Measurements from ENCODE around the gene KAZN. TPM values are rescaled to one million over a fixed set of nuclear protein-coding genes. Genes with fewer than 3 reads are reported as not detected.

KAZN gene
- total RNA-seq, 2 donors from 2014 or later: 1.1 to 2.2 TPM

GRCh38 chr1:14623090-14623489, 24.6 kb downstream of the KAZN start:
- no peak for ATAC-seq
- no peak overlapping the region for H3K27ac Mint-ChIP-seq
- H3K36me3 Mint-ChIP-seq: peaks cover 4 to 6% of the 10 kb centered on the region in 2 donors
- DNase-seq (ENCODE audit: low spot score in 2 of 2): no peak
- peaks cover 7 to 14% of the 10 kb centered on the region in 2 donors for H3K9me3 Mint-ChIP-seq

GRCh38 chr1:14624941-14625340, 26.5 kb downstream of the KAZN start:
- Mint-ChIP-seq H3K27ac (no peak overlapping the region), H3K36me3 (peaks cover 0 to 4% of the 10 kb centered on the region in 2 donors), H3K9me3 (peaks cover 3 to 7% of the 10 kb centered on the region in 2 donors)
- ATAC-seq (no peak), DNase-seq (ENCODE audit: low spot score in 2 of 2) (no peak)

- Mint-ChIP-seq H3K27ac (no peak overlapping the region), H3K9me3 (peaks cover 3 to 7% of the 10 kb centered on the region in 2 donors), H3K36me3 (peaks cover 0 to 4% of the 10 kb centered on the region in 2 donors)
- no peak for ATAC-seq
- no peak for DNase-seq (ENCODE audit: low spot score in 2 of 2)
These were observed 27.1 kb downstream of the KAZN start for GRCh38 chr1:14625572-14625971.

GRCh38 chr1:14625996-14626395, 27.5 kb downstream of the KAZN start:
- ATAC-seq: no peak
- Mint-ChIP-seq H3K36me3 (peaks cover 0 to 4% of the 10 kb centered on the region in 2 donors), H3K9me3 (peaks cover 3 to 7% of the 10 kb centered on the region in 2 donors), H3K27ac (no peak overlapping the region)
- no peak for DNase-seq (ENCODE audit: low spot score in 2 of 2)

DNA sequence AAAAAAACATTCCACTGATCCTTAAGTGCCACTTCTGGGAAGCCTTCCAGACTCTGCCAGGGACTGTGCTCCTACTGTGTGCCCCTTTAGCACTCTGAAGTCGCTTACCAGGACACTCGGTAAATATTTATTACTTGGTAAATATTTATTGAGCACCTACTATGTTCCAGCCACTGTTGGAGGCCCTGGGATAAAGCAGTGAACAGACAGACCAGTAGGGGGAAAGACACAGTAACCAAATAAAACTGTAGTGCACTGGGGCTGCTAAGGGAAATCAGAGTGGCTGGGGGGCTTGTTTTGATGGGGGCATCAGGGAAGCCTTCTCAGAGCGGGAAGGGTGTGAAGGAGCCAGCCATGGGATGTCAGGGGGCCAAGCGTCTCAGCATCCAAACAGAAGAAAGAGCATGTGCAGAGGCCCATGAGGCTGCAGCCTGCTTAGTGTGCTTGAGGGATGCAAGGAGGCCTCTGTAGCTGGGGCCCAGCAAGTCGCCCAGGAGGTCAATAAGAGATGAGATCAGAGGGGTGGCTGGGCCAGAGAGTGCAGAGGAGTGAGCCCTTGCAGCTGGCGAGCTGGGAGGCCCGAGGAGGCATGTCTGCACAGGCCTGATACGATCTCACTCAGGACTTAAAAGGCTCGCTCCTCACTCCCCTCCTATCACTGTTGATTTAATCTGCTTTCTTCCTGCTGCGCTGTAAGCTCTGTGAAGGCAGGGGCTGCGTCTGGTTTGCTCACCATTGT, 28.6 kb downstream of the KAZN start:
- Mint-ChIP-seq H3K9me3 (peaks cover 3% of the 10 kb centered on the region in 2 donors), H3K27ac (no peak overlapping the region), H3K36me3 (peaks cover 0 to 4% of the 10 kb centered on the region in 2 donors)
- ATAC-seq (no peak), DNase-seq (ENCODE audit: low spot score in 2 of 2) (no peak)

DNA sequence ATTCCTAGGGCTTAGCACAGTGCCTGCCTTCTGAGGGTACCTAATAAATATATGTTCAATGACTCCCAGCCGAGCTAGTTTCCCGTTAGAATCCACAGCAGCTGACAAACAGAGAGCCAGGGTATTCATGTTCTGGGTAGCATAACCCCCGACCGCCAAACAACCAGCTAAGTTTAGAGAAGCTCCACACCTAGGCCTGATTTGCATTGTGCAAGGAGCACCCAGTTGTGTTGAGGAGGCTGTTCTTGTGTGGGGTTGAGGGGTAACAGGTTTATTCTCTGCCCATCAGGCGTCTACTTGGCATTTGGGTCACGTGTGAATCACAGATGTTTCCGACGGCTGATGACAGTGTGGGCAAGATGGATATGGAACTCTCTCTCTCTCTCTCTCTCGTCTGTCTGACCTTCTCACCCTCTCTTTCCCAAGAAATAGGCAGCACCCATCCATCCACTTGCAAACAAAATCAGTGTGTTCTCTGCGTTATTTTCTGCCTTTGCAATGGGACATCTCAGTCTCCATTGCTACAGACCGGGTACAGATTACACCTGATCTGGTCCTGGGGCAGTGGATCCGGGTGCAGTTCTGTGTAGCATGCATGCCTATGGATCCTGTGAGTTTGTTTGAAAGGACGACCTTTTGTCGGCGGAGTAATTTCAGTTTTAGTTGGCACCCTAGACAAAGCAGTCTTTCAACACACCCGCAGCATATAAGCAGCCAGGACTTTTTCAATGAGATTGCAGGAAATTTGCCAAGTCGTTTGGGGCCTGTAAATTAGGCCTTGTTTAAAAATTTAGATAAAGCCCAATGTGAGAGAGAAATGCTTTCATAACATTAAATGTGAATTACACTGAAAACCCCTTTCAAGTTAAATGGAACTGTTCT, 29.4 kb downstream of the KAZN start:
- Mint-ChIP-seq H3K9me3 (peaks cover 3% of the 10 kb centered on the region in 2 donors), H3K36me3 (peaks cover 0 to 4% of the 10 kb centered on the region in 2 donors), H3K27ac (no peak overlapping the region)
- ATAC-seq (no peak), DNase-seq (ENCODE audit: low spot score in 2 of 2) (no peak)

- no peak overlapping the region for H3K27ac Mint-ChIP-seq
- H3K9me3 Mint-ChIP-seq: no peaks in the 10 kb centered on the region
- ATAC-seq (no peak), DNase-seq (ENCODE audit: low spot score in 2 of 2) (no peak)
- no peaks in the 10 kb centered on the region for H3K36me3 Mint-ChIP-seq
These were observed 31.0 kb downstream of the KAZN start for GRCh38 chr1:14629363-14630014.

DNA sequence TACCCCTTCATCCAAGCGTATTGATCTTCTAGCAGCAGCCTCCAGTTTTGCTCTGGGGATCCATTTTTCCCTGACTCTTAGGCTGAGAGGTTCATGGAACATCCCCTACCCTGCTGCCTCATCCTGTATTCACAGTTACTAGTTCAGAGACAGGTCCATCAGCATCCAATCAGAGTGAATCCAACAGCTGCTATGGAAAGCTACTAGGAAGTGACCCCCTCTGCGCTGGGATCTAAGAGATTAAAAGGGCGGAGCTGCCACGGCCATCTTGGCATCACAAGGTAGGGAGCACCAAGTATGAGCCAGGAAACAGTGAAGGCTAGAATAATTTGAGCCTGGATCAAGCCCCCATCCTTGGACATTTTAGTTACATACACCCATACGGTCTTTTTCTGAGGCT, 32.5 kb downstream of the KAZN start:
- DNase-seq (ENCODE audit: low spot score in 2 of 2) (no peak), ATAC-seq (no peak)
- no peaks in the 10 kb centered on the region for H3K36me3 Mint-ChIP-seq
- no peak overlapping the region for H3K27ac Mint-ChIP-seq
- H3K9me3 Mint-ChIP-seq: no peaks in the 10 kb centered on the region

DNA sequence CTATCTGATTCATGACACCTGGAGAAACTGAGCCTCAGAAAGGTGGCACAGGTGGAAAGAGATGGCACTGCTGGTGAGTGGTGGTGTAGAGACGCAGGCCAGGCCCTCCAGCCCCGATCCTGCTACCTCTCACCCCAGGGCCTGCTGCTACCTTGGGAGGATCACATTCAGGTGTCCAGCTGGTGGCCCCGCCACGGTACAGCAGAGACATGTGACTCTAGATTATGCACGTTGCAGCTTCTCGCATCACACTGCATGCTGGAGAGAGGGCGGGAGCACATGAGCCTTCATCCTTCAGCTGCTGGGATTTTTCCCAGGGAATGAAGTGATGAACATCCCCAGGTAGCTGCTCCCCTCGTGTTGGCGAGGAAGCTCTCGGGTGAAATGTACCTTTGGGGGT, 32.9 kb downstream of the KAZN start:
- DNase-seq (ENCODE audit: low spot score in 2 of 2) (no peak), ATAC-seq (no peak)
- Mint-ChIP-seq H3K27ac (no peak overlapping the region), H3K36me3 (no peaks in the 10 kb centered on the region), H3K9me3 (no peaks in the 10 kb centered on the region)

DNA sequence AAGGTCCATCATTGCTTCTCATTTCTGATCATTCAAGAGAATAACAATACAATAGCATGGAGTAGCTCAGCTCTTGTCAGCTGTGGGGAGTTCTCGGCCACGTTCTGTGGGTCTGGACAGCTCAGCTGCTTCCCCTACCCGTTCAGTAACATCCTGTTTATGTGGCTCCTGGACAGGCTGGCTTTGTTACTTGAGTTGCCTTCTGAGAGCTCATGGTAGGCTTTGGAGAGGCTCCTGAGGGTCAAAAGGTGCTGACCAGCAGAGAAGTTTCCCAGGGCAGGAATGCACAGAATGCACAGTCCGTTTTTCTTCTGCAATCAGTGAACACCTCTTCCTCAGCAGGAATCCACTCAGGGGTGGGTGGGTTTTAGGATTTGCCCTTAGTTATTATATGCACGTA, 36.0 kb downstream of the KAZN start:
- ATAC-seq (no peak), DNase-seq (ENCODE audit: low spot score in 2 of 2) (no peak)
- H3K27ac Mint-ChIP-seq: no peak overlapping the region
- H3K36me3 Mint-ChIP-seq: no peaks in the 10 kb centered on the region
- no peaks in the 10 kb centered on the region for H3K9me3 Mint-ChIP-seq

DNA sequence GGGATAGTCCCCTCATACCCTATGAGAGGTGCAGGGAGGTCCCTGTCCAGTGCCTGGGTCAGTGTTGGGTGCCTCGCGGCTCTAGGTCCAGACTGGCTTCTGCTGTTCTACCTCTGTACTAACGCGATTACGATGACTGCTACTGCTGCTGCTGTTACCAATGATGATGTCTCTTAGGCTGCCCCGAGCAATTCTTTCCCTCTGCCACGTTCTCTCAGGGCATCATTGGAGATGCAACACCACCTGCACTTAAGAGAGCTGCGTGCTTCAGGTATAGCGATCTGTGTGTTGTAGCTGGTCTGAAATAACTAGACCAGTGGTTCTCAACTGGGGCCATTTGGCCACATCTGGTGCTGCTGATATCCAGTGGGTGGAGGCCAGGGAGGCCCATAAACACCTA, 36.9 kb downstream of the KAZN start:
- ATAC-seq (no peak), DNase-seq (ENCODE audit: low spot score in 2 of 2) (no peak)
- no peaks in the 10 kb centered on the region for H3K36me3 Mint-ChIP-seq
- no peak overlapping the region for H3K27ac Mint-ChIP-seq
- H3K9me3 Mint-ChIP-seq: no peaks in the 10 kb centered on the region

GRCh38 chr1:14636897-14637632, 38.6 kb downstream of the KAZN start:
- H3K9me3 Mint-ChIP-seq: peaks cover 0 to 7% of the 10 kb centered on the region in 2 donors
- no peaks in the 10 kb centered on the region for H3K36me3 Mint-ChIP-seq
- no peak overlapping the region for H3K27ac Mint-ChIP-seq
- DNase-seq (ENCODE audit: low spot score in 2 of 2) (no peak), ATAC-seq (no peak)

- Mint-ChIP-seq H3K27ac (no peak overlapping the region), H3K9me3 (peaks cover 4 to 11% of the 10 kb centered on the region in 2 donors), H3K36me3 (peaks cover 0 to under 1% of the 10 kb centered on the region in 2 donors)
- DNase-seq (ENCODE audit: low spot score in 2 of 2) (no peak), ATAC-seq (no peak)
These were observed 41.0 kb downstream of the KAZN start for GRCh38 chr1:14639291-14640050.

GRCh38 chr1:14642712-14643111, 44.2 kb downstream of the KAZN start:
- peaks cover 17 to 25% of the 10 kb centered on the region in 2 donors for H3K9me3 Mint-ChIP-seq
- ATAC-seq: no peak
- H3K27ac Mint-ChIP-seq: no peak overlapping the region
- no peak for DNase-seq (ENCODE audit: low spot score in 2 of 2)
- H3K36me3 Mint-ChIP-seq: peaks cover 5 to 7% of the 10 kb centered on the region in 2 donors

- ATAC-seq: no peak
- H3K27ac Mint-ChIP-seq: no peak overlapping the region
- no peak for DNase-seq (ENCODE audit: low spot score in 2 of 2)
- H3K36me3 Mint-ChIP-seq: peaks cover 5 to 7% of the 10 kb centered on the region in 2 donors
- H3K9me3 Mint-ChIP-seq: peaks cover 17 to 18% of the 10 kb centered on the region in 2 donors
These were observed 48.5 kb downstream of the KAZN start for GRCh38 chr1:14646973-14647372.

- DNase-seq (ENCODE audit: low spot score in 2 of 2) (no peak), ATAC-seq (no peak)
- H3K36me3 Mint-ChIP-seq: peaks cover 5 to 7% of the 10 kb centered on the region in 2 donors
These were observed 49.3 kb downstream of the KAZN start for GRCh38 chr1:14647777-14648176.

More at GRCh38 chr1:14647777-14648176, 49.3 kb downstream of the KAZN start:
- H3K27ac Mint-ChIP-seq: no peak overlapping the region
- H3K9me3 Mint-ChIP-seq: peaks cover 17% of the 10 kb centered on the region in 2 donors
